Sciatic nerve (tissue), 2 donors: ENCODE results near the gene MAGEA10. TPM values are rescaled to one million over a fixed set of nuclear protein-coding genes. Genes with fewer than 3 reads are reported as not detected.

ENCODE experiments used
- ATAC-seq: fragments of 200-7000 bp; cut with Tn5 transposase; one replicate; pipeline ENCODE4 v1.9.1; 2020; ENCODE audit warnings: mild to moderate bottlenecking, moderate library complexity
- DNase-seq: peaks from one replicate; pipeline ENCODE4 v3.0.0-alpha.2; 2020; ENCODE audit warnings: low spot score
- intact Hi-C: fragments of 100-400 bp; cut with DNase I; formaldehyde crosslinking; loops from one replicate; pipeline ENCODE4 v1.14.2; 2022
- total RNA-seq: library from RNA; stranded (reverse); fragmentation: NEBNext Ultra II Directional; extraction: Animal tissue kit (Norgen Biotek cat#: 25700); gene quantifications from one replicate; pipeline ENCODE4 v1.2.1, GENCODE V29; 2021
- donor health status: DM: no; HTN: no; CAD: no.
- donor health status: DM: no; HTN: no; CAD: no.

Gene MAGEA10
- total RNA-seq, 1 donor from 2014 or later = not detected

DNA sequence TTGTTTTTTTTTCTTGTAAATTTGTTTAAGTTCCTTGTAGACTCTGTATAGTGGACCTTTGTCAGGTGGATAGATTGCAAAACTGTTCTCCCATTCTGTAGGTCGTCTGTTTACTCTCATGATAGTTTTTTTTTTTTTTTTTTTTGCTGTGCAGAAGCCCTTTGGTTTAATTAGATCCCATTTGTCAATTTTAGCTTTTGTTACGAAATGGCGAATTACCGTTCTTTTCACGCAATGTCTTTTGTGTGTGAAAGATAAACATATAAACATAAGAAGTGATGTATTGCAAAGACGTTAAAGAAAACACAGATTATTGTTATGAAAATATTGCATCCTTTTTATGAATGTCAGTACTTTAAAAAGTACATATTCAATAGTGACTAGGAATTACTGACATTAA, 34.5 kb downstream of the MAGEA10 start:
- DNase-seq (no peak), ATAC-seq (no peak)
- intact Hi-C loops = no loop called here

DNA sequence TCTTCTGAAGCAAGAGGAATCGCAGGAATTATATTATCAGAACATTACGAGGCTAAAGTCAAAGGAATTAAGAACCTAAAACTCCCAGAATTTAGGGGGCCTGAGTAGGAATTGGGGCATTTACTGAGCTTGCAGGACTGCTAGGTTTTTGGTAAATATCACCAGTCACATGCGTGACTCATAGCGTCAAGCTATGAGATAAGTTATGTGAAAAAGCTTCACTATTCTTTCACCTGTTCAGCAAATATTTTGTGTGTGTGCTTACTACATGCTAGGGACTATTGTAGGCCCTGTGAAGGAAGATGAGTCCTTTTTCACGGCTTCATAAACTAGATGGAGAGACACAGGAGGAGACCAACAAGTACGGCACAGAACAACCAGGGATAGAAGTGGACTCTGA, 52.2 kb downstream of the MAGEA10 start:
- ATAC-seq (no peak), DNase-seq (no peak)
- intact Hi-C loops = no loop called here

Other genes starting within 250 kb of the MAGEA10 start
- gene MAGEA4, start 225.7 kb downstream of the MAGEA10 start, total RNA-seq = not detected
- 60.7 TPM for gene GABRE, start 163.9 kb downstream of the MAGEA10 start, total RNA-seq